Adrenal gland (tissue), 12 donors: Measurements from ENCODE around the gene SLC22A14. TPM values are rescaled to one million over a fixed set of nuclear protein-coding genes. Genes with fewer than 3 reads are reported as not detected.

Source experiments
- DNase-seq, 7 donors: peaks; one replicate each; pipeline ENCODE4 v3.0.0-alpha.2; 2019 to 2020
- H3K27ac ChIP-seq, 5 donors: fragments of 200-600 bp; sonication (generic) in 4 of 5; 1 replicate in 3 of 5; 2 replicates in 2 of 5; pipeline versions ENCODE4 v1.5.1 to v1.8.0; 2016 to 2020; ENCODE audit warnings: mild to moderate bottlenecking in 1 of 5
- H3K27me3 ChIP-seq: fragments of 200-600 bp; 2 replicates; pipeline ENCODE4 v1.8.0; 2021
- H3K36me3 ChIP-seq, 2 donors: fragments of 200-600 bp; replicated peaks in 1 of 2; 1 replicate in 1 of 2; 2 replicates in 1 of 2; pipeline versions ENCODE4 v1.5.1 to v1.8.0; 2018 to 2022
- H3K4me1 ChIP-seq, 2 donors: fragments of 200-600 bp; replicated peaks in 1 of 2; 1 replicate in 1 of 2; 2 replicates in 1 of 2; pipeline versions ENCODE4 v1.5.1 to v1.8.0; 2018 to 2021
- H3K4me3 ChIP-seq, 4 donors: fragments of 200-600 bp; sonication (generic) in 3 of 4; one replicate each; pipeline ENCODE4 v1.5.1; 2016 to 2018
- H3K9me3 ChIP-seq, 3 donors: fragments of 200-600 bp; sonication (generic) in 1 of 3; replicated peaks in 1 of 3; 1 replicate in 2 of 3; 2 replicates in 1 of 3; pipeline versions ENCODE4 v1.5.1 to v1.8.0; 2016 to 2021
- CTCF ChIP-seq, 6 experiments: fragments of 450-650 bp in 4 of 6; fragments of 200-600 bp in 2 of 6; sonication (generic) in 1 of 6; IDR thresholded peaks; 1 replicate in 5 of 6; 2 replicates in 1 of 6; pipeline versions ENCODE4 v1.5.1 to v1.8.0; 2016 to 2021; ENCODE audit warnings: antibody characterized with exemption in 6 of 6, mild to moderate bottlenecking in 2 of 6, moderate library complexity in 1 of 6
- POLR2A ChIP-seq, 2 donors: fragments of 450-650 bp; IDR thresholded peaks; one replicate each; pipeline ENCODE4 v1.6.1; 2017; ENCODE audit warnings: antibody characterized with exemption in 2 of 2, mild to moderate bottlenecking in 2 of 2, moderate library complexity in 1 of 2
- WGBS, 4 donors: extraction: QIAGEN DNeasy Blood & Tissue Kit in 2 of 4; methylation state at CpG; one replicate each; pipeline versions ENCODE4 v1.1.5 to v1.1.7; 2013 to 2017; 5-methylcytosine and 5-hydroxymethylcytosine counted together
- intact Hi-C, 2 donors: fragments of 100-400 bp; cut with DNase I; formaldehyde crosslinking; loops; one replicate each; pipeline versions ENCODE4 v1.14.1 to v1.15.0; 2022 to 2023
- polyA plus RNA-seq, 3 donors: library from polyadenylated mRNA; stranded (reverse); fragments of 200-250 nt in 2 of 3; fragments of 350-450 nt in 1 of 3; fragmentation: Illumina TruSeq in 1 of 3; extraction: RNeasy Lipid Tissue Mini Kit (QIAGEN cat#74804) in 1 of 3; gene quantifications; one replicate each; pipeline ENCODE4 v1.2.3, GENCODE V29; 2013 to 2014
- total RNA-seq, 9 donors: library from RNA; depleted of rRNA in 4 of 9; stranded (reverse); fragments of >200 nt in 4 of 9; fragments of 120-200 nt in 1 of 9; fragmentation: NEBNext Ultra II Directional in 1 of 9; extraction: Animal tissue kit (Norgen Biotek cat#: 25700) in 1 of 9; gene quantifications; one replicate each; pipeline versions ENCODE4 v1.1.0 to v1.2.4, GENCODE V29; 2013 to 2023
- donor health status: healthy with polysubstance abuse.
- donor health status: Bipolar disorder and iron deficiency.
- donor health status: DM: yes; HTN: yes; CAD: no.
- donor health status: DM: no; HTN: no; CAD: no.
- donor health status: DM: no; HTN: no; CAD: no.
- donor health status: DM: yes; HTN: yes; CAD: no.

SLC22A14 gene
- total and polyA plus RNA-seq, 12 donors = 0.07 to 0.32 (median 0.11) TPM; not detected in 5

- TF ChIP-seq POLR2A (IDR thresholded peaks at IDR 0.05) = no peak
- TF ChIP-seq CTCF (IDR thresholded peaks at IDR 0.05) = no peak
- H3K9me3 ChIP-seq = no peaks in the 10 kb centered on the region
- no peaks in the 10 kb centered on the region for H3K36me3 ChIP-seq
- peak overlapping the region in 3 of 4 donors; percentile 7 to 86 (median 23) for H3K4me3 ChIP-seq
- DNase-seq = peak in 1 of 7 donors; percentile 46
- peaks cover 0 to 5% of the 10 kb centered on the region in 2 donors for H3K4me1 ChIP-seq
- 85 to 90% (median 86%) methylated on average over 15 to 19 of the region's 19 CpGs for WGBS, 4 donors
- H3K27me3 ChIP-seq = no peaks in the 10 kb centered on the region
- intact Hi-C loops = loop anchor here (2.0 to 5.0 kb wide), 2 partner anchors 130 to 131 kb away; no protein-coding TSS in a partner anchor
- no peak overlapping the region for H3K27ac ChIP-seq
Observed at GRCh38 chr3:38347421-38348200, 65.5 kb downstream of the SLC22A14 start.

GRCh38 chr3:38348903-38349302, 66.8 kb downstream of the SLC22A14 start:
- H3K4me1 ChIP-seq = peaks cover 0 to 5% of the 10 kb centered on the region in 2 donors
- intact Hi-C loops = loop anchor here in 1 of 2 donors (5.0 kb wide), 1 partner anchor 128 kb away; no protein-coding TSS in a partner anchor
- H3K9me3 ChIP-seq = no peaks in the 10 kb centered on the region
- no peaks in the 10 kb centered on the region for H3K36me3 ChIP-seq
- TF ChIP-seq POLR2A (IDR thresholded peaks at IDR 0.05) (no peak), CTCF (IDR thresholded peaks at IDR 0.05) (no peak)
- peak in 1 of 7 donors; percentile 50 for DNase-seq
- H3K27ac ChIP-seq = no peak overlapping the region
- H3K4me3 ChIP-seq = no peak overlapping the region
- 81 to 87% (median 83%) methylated on average over 4 of the region's 4 CpGs for WGBS, 4 donors
- no peaks in the 10 kb centered on the region for H3K27me3 ChIP-seq

GRCh38 chr3:38349684-38350359, 67.7 kb downstream of the SLC22A14 start:
- intact Hi-C loops = loop anchor here in 1 of 2 donors (5.0 kb wide), 1 partner anchor 127 kb away; no protein-coding TSS in a partner anchor
- no peak for TF ChIP-seq POLR2A (IDR thresholded peaks at IDR 0.05)
- TF ChIP-seq CTCF (IDR thresholded peaks at IDR 0.05) = no peak
- Histone ChIP-seq H3K4me3 (no peak overlapping the region), H3K4me1 (peaks cover 0 to 5% of the 10 kb centered on the region in 2 donors), H3K27ac (no peak overlapping the region), H3K27me3 (no peaks in the 10 kb centered on the region), H3K9me3 (no peaks in the 10 kb centered on the region), H3K36me3 (no peaks in the 10 kb centered on the region)
- 73 to 79% (median 76%) methylated on average over 8 of the region's 8 CpGs for WGBS, 4 donors
- DNase-seq = peak in 4 of 7 donors; percentile 25 to 54 (median 44)

- DNase-seq = peak in 3 of 7 donors; percentile 29 to 47 (median 33)
- H3K4me1 ChIP-seq = no peaks in the 10 kb centered on the region
- 84 to 87% (median 85%) methylated on average over 4 of the region's 4 CpGs for WGBS, 4 donors
- no peaks in the 10 kb centered on the region for H3K27me3 ChIP-seq
- no peaks in the 10 kb centered on the region for H3K36me3 ChIP-seq
- H3K27ac ChIP-seq = no peak overlapping the region
- H3K9me3 ChIP-seq = no peaks in the 10 kb centered on the region
- no peak overlapping the region for H3K4me3 ChIP-seq
- TF ChIP-seq CTCF (IDR thresholded peaks at IDR 0.05) (no peak), POLR2A (IDR thresholded peaks at IDR 0.05) (no peak)
- intact Hi-C loops = no loop called here
Observed at GRCh38 chr3:38353151-38353550, 71.1 kb downstream of the SLC22A14 start.
